NT2/D1 (cell line): ENCODE data around the gene OAS1.

Experiments
- SUZ12 ChIP-seq: IDR thresholded peaks from 2 replicates; pipeline ENCODE4 v1.6.1; 2011; ENCODE audit not compliant: insufficient read length, insufficient read depth; ENCODE audit errors: extremely low read depth
- YY1 ChIP-seq: IDR thresholded peaks from 2 replicates; pipeline ENCODE4 v1.6.1; 2011; ENCODE audit not compliant: insufficient read length, insufficient read depth
- ZNF274 ChIP-seq: IDR thresholded peaks from 2 replicates; pipeline ENCODE4 v1.6.1; 2011; ENCODE audit warnings: mild to moderate bottlenecking, low read depth, low read length

- no peak for TF ChIP-seq YY1
- no peak for TF ChIP-seq SUZ12
- TF ChIP-seq ZNF274: no peak
Observed at GRCh38 chr12:112964067-112964670, 57.4 kb downstream of the OAS1 start.
